Mesenchymal stem cell (in vitro differentiated cells and primary cell): ENCODE data around the gene ARMH1.

Experiments used
- DNase-seq: peaks from one replicate; pipeline ENCODE4 v3.0.0-alpha.2; 2013
- H2AFZ ChIP-seq: one replicate; pipeline ENCODE4 v1.6.1; 2013; ENCODE audit warnings: low read depth, mild to moderate bottlenecking, control low read depth, inconsistent platforms, low read length, moderate library complexity
- H2AK5ac ChIP-seq: 2 replicates; pipeline ENCODE4 v1.6.1; 2013; ENCODE audit warnings: low read length, moderate library complexity, mild to moderate bottlenecking, inconsistent platforms; ENCODE audit not compliant: severe bottlenecking
- H2BK120ac ChIP-seq: one replicate; pipeline ENCODE4 v1.6.1; 2013; ENCODE audit warnings: low read depth, mild to moderate bottlenecking, inconsistent platforms, low read length, moderate library complexity
- H2BK12ac ChIP-seq, 2 experiments: one replicate each; pipeline ENCODE4 v1.6.1; 2013; ENCODE audit warnings: inconsistent platforms in 2 of 2, low read length in 2 of 2, mild to moderate bottlenecking in 2 of 2, moderate library complexity in 2 of 2, control low read depth in 1 of 2
- H2BK15ac ChIP-seq: one replicate; pipeline ENCODE4 v1.6.1; 2013; ENCODE audit warnings: mild to moderate bottlenecking, low read depth, inconsistent platforms; ENCODE audit not compliant: poor library complexity, severe bottlenecking
- H2BK5ac ChIP-seq: 2 replicates; pipeline ENCODE4 v1.6.1; 2013; ENCODE audit warnings: low read depth, mild to moderate bottlenecking, low read length, control low read depth, inconsistent platforms; ENCODE audit not compliant: poor library complexity, severe bottlenecking
- H3K14ac ChIP-seq, 2 experiments: one replicate each; pipeline ENCODE4 v1.6.1; 2013; ENCODE audit warnings: inconsistent platforms in 2 of 2, low read length in 2 of 2, control low read depth in 1 of 2, mild to moderate bottlenecking in 1 of 2, moderate library complexity in 1 of 2
- H3K18ac ChIP-seq, 2 experiments: one replicate each; pipeline ENCODE4 v1.6.1; 2013; ENCODE audit warnings: inconsistent platforms in 2 of 2, low read length in 2 of 2, control low read depth in 1 of 2, low read depth in 1 of 2, mild to moderate bottlenecking in 1 of 2
- H3K23ac ChIP-seq, 2 experiments: one replicate each; pipeline ENCODE4 v1.6.1; 2013; ENCODE audit warnings: inconsistent platforms in 2 of 2, low read length in 2 of 2, mild to moderate bottlenecking in 2 of 2, moderate library complexity in 2 of 2, control low read depth in 1 of 2
- H3K27ac ChIP-seq: 2 replicates; pipeline ENCODE4 v1.5.1; 2013; ENCODE audit warnings: mild to moderate bottlenecking, moderate library complexity, low read length, control low read depth, inconsistent platforms; ENCODE audit not compliant: poor library complexity, severe bottlenecking
- H3K27me3 ChIP-seq, 2 experiments: 2 replicates each; pipeline versions ENCODE4 v1.6.1 to v1.7.0; 2013; ENCODE audit warnings: low read length in 2 of 2, mild to moderate bottlenecking in 2 of 2, moderate library complexity in 2 of 2, control low read depth in 1 of 2, inconsistent platforms in 1 of 2; ENCODE audit not compliant: control insufficient read depth in 1 of 2, insufficient read depth in 1 of 2
- H3K36me3 ChIP-seq, 2 experiments: 2 replicates each; pipeline versions ENCODE4 v1.6.1 to v1.7.0; 2013; ENCODE audit warnings: low read length in 2 of 2, control low read depth in 1 of 2, inconsistent platforms in 1 of 2, low read depth in 1 of 2, mild to moderate bottlenecking in 1 of 2; ENCODE audit not compliant: insufficient read depth in 2 of 2, control insufficient read depth in 1 of 2
- H3K4ac ChIP-seq, 2 experiments: one replicate each; pipeline ENCODE4 v1.6.1; 2013; ENCODE audit warnings: inconsistent platforms in 2 of 2, low read length in 2 of 2, mild to moderate bottlenecking in 2 of 2, moderate library complexity in 2 of 2, control low read depth in 1 of 2, low read depth in 1 of 2
- H3K4me1 ChIP-seq: 2 replicates; pipeline ENCODE4 v1.6.1; 2013; ENCODE audit warnings: low read depth, low read length, control low read depth; ENCODE audit not compliant: control insufficient read depth, insufficient read depth
- H3K4me2 ChIP-seq: 2 replicates; pipeline ENCODE4 v1.6.1; 2013; ENCODE audit warnings: low read length, mild to moderate bottlenecking, inconsistent platforms; ENCODE audit not compliant: poor library complexity, severe bottlenecking
- H3K4me3 ChIP-seq, 2 experiments: 2 replicates each; pipeline versions ENCODE4 v1.5.1 to v1.7.0; 2013; ENCODE audit warnings: low read length in 2 of 2, mild to moderate bottlenecking in 2 of 2, control low read depth in 1 of 2, low read depth in 1 of 2; ENCODE audit not compliant: insufficient read depth in 1 of 2
- H3K79me1 ChIP-seq: replicated peaks from 2 replicates; pipeline ENCODE4 v1.6.1; 2013; ENCODE audit warnings: mild to moderate bottlenecking, control low read depth, low read length, inconsistent platforms; ENCODE audit not compliant: poor library complexity, severe bottlenecking
- H3K9ac ChIP-seq: 2 replicates; pipeline ENCODE4 v1.7.0; 2013; ENCODE audit warnings: mild to moderate bottlenecking, low read length, moderate library complexity
- H3K9me3 ChIP-seq: 2 replicates; pipeline ENCODE4 v1.7.0; 2013; ENCODE audit warnings: mild to moderate bottlenecking, low read length; ENCODE audit not compliant: control insufficient read depth
- H4K8ac ChIP-seq: one replicate; pipeline ENCODE4 v1.6.1; 2013; ENCODE audit warnings: inconsistent platforms, mild to moderate bottlenecking, low read length, moderate library complexity
- H4K91ac ChIP-seq: one replicate; pipeline ENCODE4 v1.6.1; 2013; ENCODE audit warnings: mild to moderate bottlenecking, low read length, inconsistent platforms
- WGBS: methylation state at CpG from one replicate; pipeline ENCODE4 v1.1.7; 2013; ENCODE audit warnings: mixed read lengths; 5-methylcytosine and 5-hydroxymethylcytosine counted together

Gene ARMH1

GRCh38 chr1:44642925-44643324 lies 31.6 kb upstream of the ARMH1 start:
- Histone ChIP-seq H3K79me1 (peaks cover 64% of the 10 kb centered on the region), H3K4me3 (no peak overlapping the region), H3K9me3 (no peaks in the 10 kb centered on the region), H3K9ac (no peak overlapping the region), H4K91ac (no peak overlapping the region), H3K27me3 (no peaks in the 10 kb centered on the region), H3K27ac (no peak overlapping the region), H3K36me3 (peaks cover 81 to 86% of the 10 kb centered on the region in 2 experiments), H2BK12ac (no peak overlapping the region), H2BK15ac (no peak overlapping the region), H3K4me1 (peaks cover 3% of the 10 kb centered on the region), H3K14ac (no peak overlapping the region), H3K18ac (no peak overlapping the region), H2AFZ (no peak overlapping the region), H3K23ac (no peak overlapping the region), H2AK5ac (no peak overlapping the region), H3K4ac (no peak overlapping the region), H2BK5ac (no peak overlapping the region), H4K8ac (no peak overlapping the region), H2BK120ac (no peak overlapping the region), H3K4me2 (no peak overlapping the region)
- WGBS, result 97% methylated on average over 3 of the region's 3 CpGs
- DNase-seq, result no peak

- Histone ChIP-seq H3K4me3 (no peak overlapping the region), H3K18ac (no peak overlapping the region), H3K14ac (no peak overlapping the region), H2BK120ac (no peak overlapping the region), H3K27ac (no peak overlapping the region), H3K9ac (no peak overlapping the region), H2BK15ac (no peak overlapping the region), H2AFZ (no peak overlapping the region), H3K9me3 (no peaks in the 10 kb centered on the region), H2AK5ac (no peak overlapping the region), H3K79me1 (peaks cover 61% of the 10 kb centered on the region), H2BK12ac (no peak overlapping the region), H4K91ac (no peak overlapping the region), H3K4ac (no peak overlapping the region), H3K36me3 (peaks cover 80 to 85% of the 10 kb centered on the region in 2 experiments), H3K4me2 (no peak overlapping the region), H2BK5ac (no peak overlapping the region), H3K4me1 (peaks cover 3% of the 10 kb centered on the region), H4K8ac (no peak overlapping the region), H3K27me3 (no peaks in the 10 kb centered on the region), H3K23ac (no peak overlapping the region)
- whole genome bisulfite sequencing, result 95% methylated on average over 8 of the region's 9 CpGs
- no peak for DNase-seq
These were observed 30.7 kb upstream of the ARMH1 start for GRCh38 chr1:44643721-44644334.

- no peak overlapping the region for H4K8ac ChIP-seq
- H2BK12ac ChIP-seq, result no peak overlapping the region
- no peaks in the 10 kb centered on the region for H3K9me3 ChIP-seq
- H3K4me3 ChIP-seq, result peak overlapping the region in 1 of 2 experiments; percentile 0
- H2BK5ac ChIP-seq, result no peak overlapping the region
- no peak overlapping the region for H2BK120ac ChIP-seq
- no peak overlapping the region for H2AFZ ChIP-seq
- H3K14ac ChIP-seq, result no peak overlapping the region
- H2BK15ac ChIP-seq, result no peak overlapping the region
- H3K27ac ChIP-seq, result no peak overlapping the region
- peaks cover 81 to 88% of the 10 kb centered on the region in 2 experiments for H3K36me3 ChIP-seq
- no peak overlapping the region for H3K23ac ChIP-seq
- no peak overlapping the region for H3K18ac ChIP-seq
- peak overlapping the region; percentile 42 for H3K9ac ChIP-seq
- DNase-seq, result no peak
- no peak overlapping the region for H2AK5ac ChIP-seq
- H3K4me2 ChIP-seq, result no peak overlapping the region
- H3K4ac ChIP-seq, result no peak overlapping the region
- peak overlapping the region; percentile 1 for H4K91ac ChIP-seq
- peaks cover 56% of the 10 kb centered on the region for H3K79me1 ChIP-seq
- WGBS, result 91% methylated on average over 5 of the region's 7 CpGs
- H3K4me1 ChIP-seq, result peaks cover 5% of the 10 kb centered on the region
- no peaks in the 10 kb centered on the region for H3K27me3 ChIP-seq
These were observed 29.7 kb upstream of the ARMH1 start for GRCh38 chr1:44644806-44645205.

- Histone ChIP-seq H3K4me1 (peaks cover 7% of the 10 kb centered on the region), H3K23ac (no peak overlapping the region), H3K9ac (peak overlapping the region; percentile 42), H4K91ac (no peak overlapping the region), H4K8ac (no peak overlapping the region), H3K18ac (no peak overlapping the region), H2BK120ac (no peak overlapping the region), H3K27ac (no peak overlapping the region), H3K14ac (no peak overlapping the region), H2AK5ac (no peak overlapping the region), H2BK15ac (no peak overlapping the region), H3K9me3 (no peaks in the 10 kb centered on the region), H3K79me1 (peaks cover 53% of the 10 kb centered on the region), H2BK12ac (no peak overlapping the region), H3K36me3 (peaks cover 81 to 88% of the 10 kb centered on the region in 2 experiments), H3K4me3 (peak overlapping the region in 1 of 2 experiments; percentile 0), H2BK5ac (no peak overlapping the region), H3K4ac (no peak overlapping the region), H3K27me3 (no peaks in the 10 kb centered on the region), H3K4me2 (no peak overlapping the region), H2AFZ (no peak overlapping the region)
- DNase-seq, result no peak
- WGBS, result 91% methylated on average over 18 of the region's 18 CpGs
These were observed 28.9 kb upstream of the ARMH1 start for GRCh38 chr1:44645476-44646244.
